Liver (tissue), 9 donors: Measurements from ENCODE around the gene GPA33. TPM values are rescaled to one million over a fixed set of nuclear protein-coding genes. Genes with fewer than 3 reads are reported as not detected.

Experiments used
- DNase-seq: peaks from one replicate; pipeline ENCODE4 v3.0.0-alpha.2; 2017; ENCODE audit warnings: low spot score
- H3K27ac ChIP-seq, 2 donors: one replicate each; pipeline ENCODE4 v1.7.0; 2013; ENCODE audit warnings: inconsistent platforms in 2 of 2, low read length in 2 of 2, control low read depth in 1 of 2, low read depth in 1 of 2, mild to moderate bottlenecking in 1 of 2
- H3K27me3 ChIP-seq, 4 donors: one replicate each; pipeline versions ENCODE4 v1.6.1 to v1.7.0; 2013; ENCODE audit warnings: low read length in 3 of 4, inconsistent platforms in 1 of 4, mild to moderate bottlenecking in 1 of 4, moderate library complexity in 1 of 4; ENCODE audit not compliant: control insufficient read depth in 4 of 4, insufficient read depth in 4 of 4
- H3K36me3 ChIP-seq, 4 donors: one replicate each; pipeline versions ENCODE4 v1.6.1 to v1.7.0; 2013; ENCODE audit warnings: low read length in 3 of 4, mild to moderate bottlenecking in 3 of 4, low read depth in 1 of 4, moderate library complexity in 1 of 4; ENCODE audit not compliant: control insufficient read depth in 4 of 4, insufficient read depth in 3 of 4
- H3K4me1 ChIP-seq, 4 donors: one replicate each; pipeline versions ENCODE4 v1.6.1 to v1.7.0; 2013; ENCODE audit warnings: low read length in 3 of 4, mild to moderate bottlenecking in 3 of 4, moderate library complexity in 1 of 4; ENCODE audit not compliant: control insufficient read depth in 4 of 4, insufficient read depth in 4 of 4
- H3K4me3 ChIP-seq, 3 donors: one replicate each; pipeline versions ENCODE4 v1.6.1 to v1.7.0; 2013; ENCODE audit warnings: low read length in 3 of 3, control low read depth in 1 of 3, low read depth in 1 of 3, mild to moderate bottlenecking in 1 of 3
- H3K9ac ChIP-seq, 2 donors: one replicate each; pipeline ENCODE4 v1.7.0; 2013; ENCODE audit warnings: low read length in 2 of 2, mild to moderate bottlenecking in 2 of 2, moderate library complexity in 2 of 2, control low read depth in 1 of 2, low read depth in 1 of 2
- H3K9me3 ChIP-seq, 4 donors: one replicate each; pipeline versions ENCODE4 v1.6.1 to v1.7.0; 2013; ENCODE audit warnings: low read length in 3 of 4; ENCODE audit not compliant: control insufficient read depth in 4 of 4
- EGR1 ChIP-seq, 2 donors: IDR thresholded peaks; 2 replicates each; pipeline ENCODE4 v1.6.1; 2016 to 2018; ENCODE audit warnings: antibody characterized with exemption in 2 of 2, low read depth in 2 of 2
- FOXA1 ChIP-seq: IDR thresholded peaks from 2 replicates; pipeline ENCODE4 v1.6.1; 2016; ENCODE audit warnings: antibody characterized with exemption
- FOXA2 ChIP-seq: IDR thresholded peaks from 2 replicates; pipeline ENCODE4 v1.6.1; 2016; ENCODE audit warnings: antibody characterized with exemption
- GABPA ChIP-seq, 2 donors: IDR thresholded peaks in 1 of 2; conservative IDR thresholded peaks in 1 of 2; 2 replicates each; pipeline ENCODE4 v1.6.1; 2016; ENCODE audit warnings: antibody characterized with exemption in 2 of 2, mild to moderate bottlenecking in 1 of 2, moderate library complexity in 1 of 2
- HNF4A ChIP-seq, 2 donors: conservative IDR thresholded peaks; 2 replicates each; pipeline ENCODE4 v1.6.1; 2016; ENCODE audit warnings: antibody characterized with exemption in 2 of 2, mild to moderate bottlenecking in 2 of 2
- HNF4G ChIP-seq: IDR thresholded peaks from 2 replicates; pipeline ENCODE4 v1.6.1; 2016; ENCODE audit warnings: antibody characterized with exemption
- JUND ChIP-seq, 2 donors: IDR thresholded peaks; 2 replicates each; pipeline ENCODE4 v1.6.1; 2016; ENCODE audit warnings: antibody characterized with exemption in 2 of 2
- NR2F2 ChIP-seq: IDR thresholded peaks from 2 replicates; pipeline ENCODE4 v1.6.1; 2016; ENCODE audit warnings: antibody characterized with exemption
- RAD21 ChIP-seq, 2 donors: IDR thresholded peaks; 2 replicates each; pipeline ENCODE4 v1.6.1; 2016; ENCODE audit warnings: antibody characterized with exemption in 2 of 2, mild to moderate bottlenecking in 2 of 2
- RXRA ChIP-seq, 2 donors: IDR thresholded peaks; 2 replicates each; pipeline ENCODE4 v1.6.1; 2017 to 2018; ENCODE audit warnings: antibody characterized with exemption in 2 of 2, mild to moderate bottlenecking in 1 of 2
- SP1 ChIP-seq: IDR thresholded peaks from 2 replicates; pipeline ENCODE4 v1.6.1; 2018; ENCODE audit warnings: antibody characterized with exemption, mild to moderate bottlenecking
- YY1 ChIP-seq: IDR thresholded peaks from 2 replicates; pipeline ENCODE4 v1.6.1; 2016; ENCODE audit warnings: antibody characterized with exemption, mild to moderate bottlenecking
- WGBS: extraction: QIAGEN DNeasy Blood & Tissue Kit; methylation state at CpG from one replicate; pipeline ENCODE4 v1.1.7; 2013; 5-methylcytosine and 5-hydroxymethylcytosine counted together
- polyA plus RNA-seq, 2 donors: library from polyadenylated mRNA; stranded (reverse) in 1 of 2; unstranded in 1 of 2; fragments of 200-250 nt in 1 of 2; fragments of >200 nt in 1 of 2; fragmentation: Nextera tagmentation in 1 of 2; extraction: Ambion mirVana in 1 of 2; gene quantifications; one replicate each; pipeline versions ENCODE4 v1.2.1 to v1.2.3, GENCODE V29; 2013 to 2015
- total RNA-seq, 2 donors: library from RNA; depleted of rRNA; stranded (reverse); fragments of >200 nt; gene quantifications; one replicate each; pipeline ENCODE4 v1.2.3, GENCODE V29; 2014
- TF ChIP-seq, protein P1 (sequence below): IDR thresholded peaks from 2 replicates; pipeline ENCODE4 v1.6.1; 2016; ENCODE audit warnings: antibody characterized with exemption
- TF ChIP-seq, protein P2 (sequence below): IDR thresholded peaks from 2 replicates; pipeline ENCODE4 v1.6.1; 2016; ENCODE audit warnings: antibody characterized with exemption, mild to moderate bottlenecking
- TF ChIP-seq, protein P3 (sequence below): IDR thresholded peaks from 2 replicates; pipeline ENCODE4 v1.6.1; 2016; ENCODE audit warnings: antibody characterized with exemption
- TF ChIP-seq, protein P4 (sequence below): fragments of 150-350 bp; IDR thresholded peaks from 2 replicates; pipeline ENCODE4 v1.5.1; 2017; ENCODE audit warnings: improper control_type of control experiment, low read depth, low read length; ENCODE audit not compliant: missing input control
- TF ChIP-seq, protein P5 (sequence below): IDR thresholded peaks from 2 replicates; pipeline ENCODE4 v1.6.1; 2016; ENCODE audit warnings: antibody characterized with exemption
- donor health status: healthy.
- donor health status: healthy.
- donor health status: healthy.
- donor health status: healthy.
- donor health status: healthy.

Gene GPA33
- total and polyA plus RNA-seq, 4 donors = 0.03 to 0.19 (median 0.08) TPM; not detected in 1

DNA sequence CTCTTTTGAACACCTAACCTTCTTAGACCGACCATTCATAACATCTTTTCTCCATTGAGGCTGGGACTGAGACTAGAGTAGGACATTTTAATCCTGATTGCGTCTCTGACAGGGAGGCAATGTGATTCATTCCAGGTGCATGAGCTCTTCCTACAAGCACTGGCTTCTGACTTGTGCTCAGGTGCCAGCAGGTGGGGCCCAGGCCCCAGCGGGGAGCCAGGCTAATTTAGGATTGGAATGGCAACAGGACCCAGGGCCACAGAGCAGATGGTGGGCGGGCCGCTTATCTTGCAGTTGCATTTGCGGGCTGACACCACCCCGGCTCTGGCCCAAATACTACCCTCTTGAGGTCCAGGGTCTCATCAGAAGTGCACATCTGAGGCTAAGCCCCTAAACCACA, 4.1 kb downstream of the GPA33 start:
- Histone ChIP-seq H3K9me3 (no peaks in the 10 kb centered on the region), H3K27me3 (peaks cover 0 to 4% (median 0%) of the 10 kb centered on the region in 4 donors), H3K9ac (no peak overlapping the region), H3K27ac (no peak overlapping the region), H3K4me3 (no peak overlapping the region), H3K4me1 (no peaks in the 10 kb centered on the region), H3K36me3 (no peaks in the 10 kb centered on the region)
- WGBS = 87% methylated on average over 7 of the region's 7 CpGs
- DNase-seq = no peak
- TF ChIP-seq HNF4A (conservative IDR thresholded peaks at IDR 0.05) (no peak), SP1 (no peak), GABPA (IDR thresholded peaks at IDR 0.05 in 1 of 2, conservative IDR thresholded peaks at IDR 0.05 in 1 of 2) (no peak), JUND (IDR thresholded peaks at IDR 0.05) (no peak), FOXA1 (no peak), HNF4G (no peak), NR2F2 (no peak)
- TF ChIP-seq, protein P1, sequence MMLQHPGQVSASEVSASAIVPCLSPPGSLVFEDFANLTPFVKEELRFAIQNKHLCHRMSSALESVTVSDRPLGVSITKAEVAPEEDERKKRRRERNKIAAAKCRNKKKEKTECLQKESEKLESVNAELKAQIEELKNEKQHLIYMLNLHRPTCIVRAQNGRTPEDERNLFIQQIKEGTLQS = no peak
- TF ChIP-seq, protein P2, sequence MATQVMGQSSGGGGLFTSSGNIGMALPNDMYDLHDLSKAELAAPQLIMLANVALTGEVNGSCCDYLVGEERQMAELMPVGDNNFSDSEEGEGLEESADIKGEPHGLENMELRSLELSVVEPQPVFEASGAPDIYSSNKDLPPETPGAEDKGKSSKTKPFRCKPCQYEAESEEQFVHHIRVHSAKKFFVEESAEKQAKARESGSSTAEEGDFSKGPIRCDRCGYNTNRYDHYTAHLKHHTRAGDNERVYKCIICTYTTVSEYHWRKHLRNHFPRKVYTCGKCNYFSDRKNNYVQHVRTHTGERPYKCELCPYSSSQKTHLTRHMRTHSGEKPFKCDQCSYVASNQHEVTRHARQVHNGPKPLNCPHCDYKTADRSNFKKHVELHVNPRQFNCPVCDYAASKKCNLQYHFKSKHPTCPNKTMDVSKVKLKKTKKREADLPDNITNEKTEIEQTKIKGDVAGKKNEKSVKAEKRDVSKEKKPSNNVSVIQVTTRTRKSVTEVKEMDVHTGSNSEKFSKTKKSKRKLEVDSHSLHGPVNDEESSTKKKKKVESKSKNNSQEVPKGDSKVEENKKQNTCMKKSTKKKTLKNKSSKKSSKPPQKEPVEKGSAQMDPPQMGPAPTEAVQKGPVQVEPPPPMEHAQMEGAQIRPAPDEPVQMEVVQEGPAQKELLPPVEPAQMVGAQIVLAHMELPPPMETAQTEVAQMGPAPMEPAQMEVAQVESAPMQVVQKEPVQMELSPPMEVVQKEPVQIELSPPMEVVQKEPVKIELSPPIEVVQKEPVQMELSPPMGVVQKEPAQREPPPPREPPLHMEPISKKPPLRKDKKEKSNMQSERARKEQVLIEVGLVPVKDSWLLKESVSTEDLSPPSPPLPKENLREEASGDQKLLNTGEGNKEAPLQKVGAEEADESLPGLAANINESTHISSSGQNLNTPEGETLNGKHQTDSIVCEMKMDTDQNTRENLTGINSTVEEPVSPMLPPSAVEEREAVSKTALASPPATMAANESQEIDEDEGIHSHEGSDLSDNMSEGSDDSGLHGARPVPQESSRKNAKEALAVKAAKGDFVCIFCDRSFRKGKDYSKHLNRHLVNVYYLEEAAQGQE = no peak
- TF ChIP-seq, protein P3, sequence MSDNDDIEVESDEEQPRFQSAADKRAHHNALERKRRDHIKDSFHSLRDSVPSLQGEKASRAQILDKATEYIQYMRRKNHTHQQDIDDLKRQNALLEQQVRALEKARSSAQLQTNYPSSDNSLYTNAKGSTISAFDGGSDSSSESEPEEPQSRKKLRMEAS = no peak

DNA sequence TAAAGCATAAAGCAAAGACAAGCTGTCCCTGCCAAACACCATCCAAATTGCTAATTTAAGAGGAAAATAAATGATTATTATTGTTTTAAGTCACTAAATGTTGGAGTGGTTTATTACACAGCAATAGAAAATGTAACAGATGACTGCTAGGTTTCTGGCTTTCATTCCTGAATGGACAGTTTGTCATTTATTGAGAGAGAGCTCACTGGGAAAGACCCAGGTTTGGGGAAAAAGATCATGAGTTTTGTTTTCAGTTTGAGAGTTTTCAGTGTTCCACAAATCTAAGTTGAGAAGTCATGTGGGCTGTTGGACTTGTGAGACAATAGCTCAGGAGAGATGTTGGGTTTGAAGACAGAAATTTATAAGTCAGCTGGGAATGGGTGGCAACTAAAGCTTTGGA, 5.4 kb downstream of the GPA33 start:
- no peak overlapping the region for H3K9ac ChIP-seq
- TF ChIP-seq, protein P3 = no peak
- no peak for TF ChIP-seq RXRA (IDR thresholded peaks at IDR 0.05)
- H3K9me3 ChIP-seq = no peaks in the 10 kb centered on the region
- no peaks in the 10 kb centered on the region for H3K4me1 ChIP-seq
- peaks cover 0 to 4% (median 0%) of the 10 kb centered on the region in 4 donors for H3K27me3 ChIP-seq
- H3K4me3 ChIP-seq = no peak overlapping the region
- DNase-seq = no peak
- no peaks in the 10 kb centered on the region for H3K36me3 ChIP-seq
- no peak overlapping the region for H3K27ac ChIP-seq

DNA sequence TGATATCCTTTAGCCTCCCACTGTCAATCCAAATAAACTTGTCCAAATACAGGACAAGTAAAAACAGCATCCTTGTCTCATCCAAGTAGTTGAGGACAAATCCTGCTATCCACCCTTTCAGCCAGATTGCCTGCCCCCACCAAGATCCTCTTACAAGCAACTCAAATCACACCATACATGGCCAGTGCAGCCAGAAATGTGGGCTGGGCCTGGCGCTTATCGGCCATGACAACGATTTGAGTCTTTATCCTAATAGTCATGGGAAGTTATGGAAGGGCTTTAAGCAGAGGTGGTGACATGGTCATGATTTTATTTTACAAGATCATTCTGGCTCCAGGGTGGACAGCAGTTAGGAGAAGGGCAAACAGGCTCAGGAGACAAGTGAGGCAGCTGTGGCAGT, 6.3 kb downstream of the GPA33 start:
- peaks cover 0 to 4% (median 0%) of the 10 kb centered on the region in 4 donors for H3K27me3 ChIP-seq
- 85% methylated on average over 3 of the region's 3 CpGs for WGBS
- no peaks in the 10 kb centered on the region for H3K4me1 ChIP-seq
- no peak overlapping the region for H3K4me3 ChIP-seq
- H3K9ac ChIP-seq = no peak overlapping the region
- no peaks in the 10 kb centered on the region for H3K36me3 ChIP-seq
- H3K9me3 ChIP-seq = no peaks in the 10 kb centered on the region
- DNase-seq = no peak
- H3K27ac ChIP-seq = no peak overlapping the region
- TF ChIP-seq, protein P4, sequence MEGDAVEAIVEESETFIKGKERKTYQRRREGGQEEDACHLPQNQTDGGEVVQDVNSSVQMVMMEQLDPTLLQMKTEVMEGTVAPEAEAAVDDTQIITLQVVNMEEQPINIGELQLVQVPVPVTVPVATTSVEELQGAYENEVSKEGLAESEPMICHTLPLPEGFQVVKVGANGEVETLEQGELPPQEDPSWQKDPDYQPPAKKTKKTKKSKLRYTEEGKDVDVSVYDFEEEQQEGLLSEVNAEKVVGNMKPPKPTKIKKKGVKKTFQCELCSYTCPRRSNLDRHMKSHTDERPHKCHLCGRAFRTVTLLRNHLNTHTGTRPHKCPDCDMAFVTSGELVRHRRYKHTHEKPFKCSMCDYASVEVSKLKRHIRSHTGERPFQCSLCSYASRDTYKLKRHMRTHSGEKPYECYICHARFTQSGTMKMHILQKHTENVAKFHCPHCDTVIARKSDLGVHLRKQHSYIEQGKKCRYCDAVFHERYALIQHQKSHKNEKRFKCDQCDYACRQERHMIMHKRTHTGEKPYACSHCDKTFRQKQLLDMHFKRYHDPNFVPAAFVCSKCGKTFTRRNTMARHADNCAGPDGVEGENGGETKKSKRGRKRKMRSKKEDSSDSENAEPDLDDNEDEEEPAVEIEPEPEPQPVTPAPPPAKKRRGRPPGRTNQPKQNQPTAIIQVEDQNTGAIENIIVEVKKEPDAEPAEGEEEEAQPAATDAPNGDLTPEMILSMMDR = no peak
- TF ChIP-seq YY1 = no peak
- TF ChIP-seq FOXA2 = no peak
- TF ChIP-seq EGR1 (IDR thresholded peaks at IDR 0.05; ENCODE audit: low read depth in 2 of 2) = no peak
- no peak for TF ChIP-seq HNF4A (conservative IDR thresholded peaks at IDR 0.05)
- TF ChIP-seq FOXA1 = no peak
- TF ChIP-seq RXRA (IDR thresholded peaks at IDR 0.05) = no peak
- TF ChIP-seq, protein P1 = no peak
- TF ChIP-seq RAD21 (IDR thresholded peaks at IDR 0.05) = no peak
- TF ChIP-seq NR2F2 = no peak
- TF ChIP-seq, protein P3 = no peak
- TF ChIP-seq, protein P5, sequence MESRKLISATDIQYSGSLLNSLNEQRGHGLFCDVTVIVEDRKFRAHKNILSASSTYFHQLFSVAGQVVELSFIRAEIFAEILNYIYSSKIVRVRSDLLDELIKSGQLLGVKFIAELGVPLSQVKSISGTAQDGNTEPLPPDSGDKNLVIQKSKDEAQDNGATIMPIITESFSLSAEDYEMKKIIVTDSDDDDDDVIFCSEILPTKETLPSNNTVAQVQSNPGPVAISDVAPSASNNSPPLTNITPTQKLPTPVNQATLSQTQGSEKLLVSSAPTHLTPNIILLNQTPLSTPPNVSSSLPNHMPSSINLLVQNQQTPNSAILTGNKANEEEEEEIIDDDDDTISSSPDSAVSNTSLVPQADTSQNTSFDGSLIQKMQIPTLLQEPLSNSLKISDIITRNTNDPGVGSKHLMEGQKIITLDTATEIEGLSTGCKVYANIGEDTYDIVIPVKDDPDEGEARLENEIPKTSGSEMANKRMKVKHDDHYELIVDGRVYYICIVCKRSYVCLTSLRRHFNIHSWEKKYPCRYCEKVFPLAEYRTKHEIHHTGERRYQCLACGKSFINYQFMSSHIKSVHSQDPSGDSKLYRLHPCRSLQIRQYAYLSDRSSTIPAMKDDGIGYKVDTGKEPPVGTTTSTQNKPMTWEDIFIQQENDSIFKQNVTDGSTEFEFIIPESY = no peak
- no peak for TF ChIP-seq HNF4G
- TF ChIP-seq JUND (IDR thresholded peaks at IDR 0.05) = no peak
